IMR-90 (cell line): ENCODE measurements around the gene MMUT. TPM values are rescaled to one million over a fixed set of nuclear protein-coding genes. Genes with fewer than 3 reads are reported as not detected.
A peak's percentile ranks its signal among the peaks of the same experiment; 100 is the strongest.

Experiments
- ATAC-seq: fragments of 200-7000 bp; cut with Tn5 transposase; 2 replicates; pipeline ENCODE4 v1.9.1; 2020; ENCODE audit warnings: low read depth, mild to moderate bottlenecking, moderate library complexity
- BruUV-seq: library from RNA; stranded (reverse); fragments of 400-500 nt; replicated peaks from 2 replicates; lab custom pipeline; 2021; lab: Mats Ljungman, UMichigan
- CTCF ChIA-PET: fragments of 300-600 bp; formaldehyde crosslinking; extraction: SDS; loops from one replicate; lab custom pipeline; 2021; ENCODE audit warnings: antibody characterized with exemption; lab: Yijun Ruan, JAX
- POLR2A ChIA-PET: fragments of 300-600 bp; sonication (Branson Sonifier 250); formaldehyde crosslinking; loops from one replicate; lab custom pipeline; 2022; ENCODE audit warnings: antibody characterized with exemption; ENCODE audit not compliant: unreplicated experiment; lab: Charles Lee
- DNase-seq: peaks from one replicate; pipeline ENCODE4 v3.0.0; 2013
- H2AFZ ChIP-seq: replicated peaks from 2 replicates; pipeline ENCODE3; 2013; ENCODE audit warnings: low read length, mild to moderate bottlenecking; ENCODE audit not compliant: poor library complexity
- H2AK5ac ChIP-seq: 2 replicates; pipeline ENCODE4 v1.6.1; 2013; ENCODE audit warnings: low read depth, low read length, inconsistent platforms
- H2AK9ac ChIP-seq: replicated peaks from 2 replicates; pipeline ENCODE3; 2013; ENCODE audit warnings: mild to moderate bottlenecking, low read depth, low read length, moderate library complexity; ENCODE audit not compliant: poor library complexity
- H2BK120ac ChIP-seq: 2 replicates; pipeline ENCODE4 v1.6.1; 2013; ENCODE audit warnings: low read depth, low read length, inconsistent platforms
- H2BK15ac ChIP-seq: 3 replicates; pipeline ENCODE4 v1.6.1; 2013; ENCODE audit warnings: low read depth, low read length, inconsistent platforms
- H2BK20ac ChIP-seq: 2 replicates; pipeline ENCODE4 v1.6.1; 2013; ENCODE audit warnings: low read depth, mild to moderate bottlenecking, inconsistent platforms, low read length, moderate library complexity
- H2BK5ac ChIP-seq: 2 replicates; pipeline ENCODE4 v1.6.1; 2013; ENCODE audit warnings: mild to moderate bottlenecking, low read depth, low read length, inconsistent platforms; ENCODE audit not compliant: poor library complexity, severe bottlenecking
- H3K14ac ChIP-seq: replicated peaks from 2 replicates; pipeline ENCODE4 v1.6.1; 2013; ENCODE audit warnings: low read depth, low read length, inconsistent platforms
- H3K18ac ChIP-seq: 2 replicates; pipeline ENCODE4 v1.6.1; 2013; ENCODE audit warnings: low read depth, low read length, control low read depth
- H3K23ac ChIP-seq: 2 replicates; pipeline ENCODE4 v1.6.1; 2013; ENCODE audit warnings: low read depth, low read length, inconsistent platforms
- H3K27ac ChIP-seq: 2 replicates; pipeline ENCODE4 v1.5.1; 2013; ENCODE audit warnings: mild to moderate bottlenecking, control low read depth, low read length; ENCODE audit not compliant: insufficient read depth
- H3K27me3 ChIP-seq: 2 replicates; pipeline ENCODE4 v1.6.1; 2013; ENCODE audit warnings: low read length; ENCODE audit not compliant: control insufficient read depth, insufficient read depth
- H3K36me3 ChIP-seq: 2 replicates; pipeline ENCODE4 v1.6.1; 2013; ENCODE audit warnings: low read length, mixed read lengths; ENCODE audit not compliant: control insufficient read depth, insufficient read depth
- H3K4ac ChIP-seq: 2 replicates; pipeline ENCODE4 v1.6.1; 2013; ENCODE audit warnings: low read depth, low read length, inconsistent platforms
- H3K4me1 ChIP-seq: 2 replicates; pipeline ENCODE4 v1.6.1; 2013; ENCODE audit warnings: low read length, mixed read lengths; ENCODE audit not compliant: control insufficient read depth, insufficient read depth
- H3K4me2 ChIP-seq: 2 replicates; pipeline ENCODE4 v1.6.1; 2013; ENCODE audit warnings: low read depth, mild to moderate bottlenecking, control low read depth, low read length, moderate library complexity
- H3K4me3 ChIP-seq: 2 replicates; pipeline ENCODE4 v1.5.1; 2013; ENCODE audit warnings: low read depth, mild to moderate bottlenecking, control low read depth, low read length, moderate library complexity; ENCODE audit not compliant: insufficient read depth
- H3K56ac ChIP-seq: 2 replicates; pipeline ENCODE4 v1.6.1; 2013; ENCODE audit warnings: low read length, inconsistent platforms; ENCODE audit not compliant: insufficient read depth; ENCODE audit errors: extremely low read depth
- H3K79me1 ChIP-seq, 2 experiments: 2 replicates each; pipeline ENCODE4 v1.6.1; 2013; ENCODE audit warnings: low read length in 2 of 2, inconsistent platforms in 1 of 2, low read depth in 1 of 2
- H3K9ac ChIP-seq: 2 replicates; pipeline ENCODE4 v1.6.1; 2013; ENCODE audit warnings: low read depth, low read length, control low read depth
- H3K9me1 ChIP-seq: 2 replicates; pipeline ENCODE4 v1.6.1; 2013; ENCODE audit warnings: low read length, inconsistent platforms; ENCODE audit not compliant: insufficient read depth
- H3K9me3 ChIP-seq: 2 replicates; pipeline ENCODE4 v1.6.1; 2013; ENCODE audit warnings: low read length; ENCODE audit not compliant: control insufficient read depth, insufficient read depth
- H4K20me1 ChIP-seq: 2 replicates; pipeline ENCODE4 v1.6.1; 2013; ENCODE audit warnings: low read length, inconsistent platforms; ENCODE audit not compliant: insufficient read depth
- H4K5ac ChIP-seq: 2 replicates; pipeline ENCODE4 v1.6.1; 2013; ENCODE audit warnings: mild to moderate bottlenecking, low read depth, low read length, control low read depth
- H4K8ac ChIP-seq, 2 experiments: 2 replicates each; pipeline ENCODE4 v1.6.1; 2013; ENCODE audit warnings: low read depth in 2 of 2, low read length in 2 of 2, control low read depth in 1 of 2, inconsistent platforms in 1 of 2
- H4K91ac ChIP-seq: 2 replicates; pipeline ENCODE4 v1.6.1; 2013; ENCODE audit warnings: low read depth, low read length, inconsistent platforms; ENCODE audit not compliant: insufficient read depth
- RAD21 ChIP-seq: IDR thresholded peaks from 2 replicates; pipeline ENCODE4 v1.6.1; 2012; ENCODE audit warnings: low read length, improper control_type of control experiment
- SMC3 ChIP-seq: fragments of 150-350 bp; IDR thresholded peaks from 2 replicates; pipeline ENCODE4 v1.6.1; 2016; ENCODE audit warnings: low read depth, mild to moderate bottlenecking, antibody characterized with exemption, low read length, moderate library complexity
- WGBS, 2 experiments: methylation state at CpG; one replicate each; pipeline versions ENCODE4 v1.1.5 to v1.1.7; 2013; ENCODE audit warnings: missing lambda C conversion rate in 2 of 2; ENCODE audit not compliant: insufficient read length in 1 of 2; ENCODE audit errors: extremely low coverage in 2 of 2; 5-methylcytosine and 5-hydroxymethylcytosine counted together
- dilution Hi-C: fragments of 300-500 bp; cut with HindIII; formaldehyde crosslinking; loops from one replicate; pipeline ENCODE4 v1.14.3; 2018; ENCODE audit warnings: low sequenced_read_pairs; ENCODE audit not compliant: unreplicated experiment
- in situ Hi-C: fragments of 300-500 bp; cut with MboI; formaldehyde crosslinking; loops from 3 replicates; pipeline ENCODE4 v1.14.3; 2019; ENCODE audit warnings: low sequenced_read_pairs, inconsistent platforms, mixed read lengths
- intact Hi-C: fragments of 100-400 bp; cut with micrococcal nuclease; formaldehyde crosslinking; loops from 2 replicates; pipeline ENCODE4 v1.10.0; 2022
- polyA plus RNA-seq, 3 experiments: library from polyadenylated mRNA; depleted of rRNA; stranded (reverse); fragments of >200 nt; gene quantifications; 2 replicates each; pipeline ENCODE4 v1.2.3, GENCODE V29; 2012; ENCODE audit warnings: low replicate concordance in 1 of 3
- total RNA-seq: library from RNA; depleted of rRNA; stranded (reverse); fragments of >200 nt; gene quantifications from 2 replicates; pipeline ENCODE4 v1.2.3, GENCODE V29; 2012
- TF ChIP-seq, protein P1 (sequence below): conservative IDR thresholded peaks from 2 replicates; pipeline ENCODE4 v1.5.1; 2012; ENCODE audit warnings: mild to moderate bottlenecking, low read depth, low read length, improper control_type of control experiment
- TF ChIP-seq, protein P2 (sequence below): fragments of 150-350 bp; IDR thresholded peaks from 2 replicates; pipeline ENCODE4 v1.6.1; 2016; ENCODE audit warnings: low read depth, mild to moderate bottlenecking, low read length, moderate library complexity, borderline replicate concordance

MMUT gene
- total and polyA plus RNA-seq, 2 of the 4 experiments (the other 2 are of a cell fraction) = 10.6 to 11.7 TPM

DNA sequence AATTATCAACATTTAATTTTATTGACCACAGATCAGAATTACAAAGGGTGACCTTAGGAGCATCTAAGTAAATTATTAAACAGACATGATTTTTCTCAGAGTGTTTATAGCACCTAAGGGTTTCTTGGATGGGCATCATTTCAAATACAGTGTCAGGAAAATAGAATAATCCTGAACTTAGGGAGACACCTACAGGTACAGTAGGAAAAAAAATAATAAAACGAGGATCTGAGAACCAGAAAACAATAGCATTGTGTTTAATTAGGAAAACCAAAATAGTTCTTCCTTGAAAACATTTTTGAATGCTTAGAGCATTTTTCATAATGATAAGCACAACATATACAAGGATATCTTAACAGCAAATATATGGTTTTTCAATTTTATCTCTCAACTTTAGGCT lies 39.2 kb downstream of the MMUT start:
- Histone ChIP-seq H2AFZ (no peak overlapping the region), H4K8ac (no peak overlapping the region), H2BK5ac (no peak overlapping the region), H2AK9ac (no peak overlapping the region), H3K14ac (no peak overlapping the region), H3K4me1 (no peaks in the 10 kb centered on the region), H2BK15ac (no peak overlapping the region), H3K56ac (no peak overlapping the region), H3K9me1 (no peaks in the 10 kb centered on the region), H3K9me3 (no peaks in the 10 kb centered on the region), H3K9ac (no peak overlapping the region), H3K4me2 (no peak overlapping the region), H2BK20ac (no peak overlapping the region), H4K5ac (no peak overlapping the region), H3K79me1 (no peaks in the 10 kb centered on the region), H3K4ac (no peak overlapping the region), H2BK120ac (no peak overlapping the region), H3K18ac (no peak overlapping the region), H3K27ac (no peak overlapping the region), H3K27me3 (no peaks in the 10 kb centered on the region), H2AK5ac (no peak overlapping the region), H3K36me3 (no peaks in the 10 kb centered on the region), H3K4me3 (no peak overlapping the region), H4K20me1 (no peaks in the 10 kb centered on the region), H4K91ac (no peak overlapping the region), H3K23ac (no peak overlapping the region)
- ChIA-PET POLR2A (no interaction called here), CTCF (no interaction called here)
- dilution Hi-C loops (no loop called here), intact Hi-C loops (no loop called here), in situ Hi-C loops (loop anchor here (25.0 kb wide), 1 partner anchor 662 kb away; no protein-coding TSS in a partner anchor)
- no TSS peak for BruUV-seq
- WGBS, 2 experiments = no CpG with 5 or more reads among the region's 1 CpG
- no peak for DNase-seq
- ATAC-seq = no peak
- peak; percentile 20; the same call in 1 of the 2 replicates for TF ChIP-seq RAD21
- TF ChIP-seq, protein P1, sequence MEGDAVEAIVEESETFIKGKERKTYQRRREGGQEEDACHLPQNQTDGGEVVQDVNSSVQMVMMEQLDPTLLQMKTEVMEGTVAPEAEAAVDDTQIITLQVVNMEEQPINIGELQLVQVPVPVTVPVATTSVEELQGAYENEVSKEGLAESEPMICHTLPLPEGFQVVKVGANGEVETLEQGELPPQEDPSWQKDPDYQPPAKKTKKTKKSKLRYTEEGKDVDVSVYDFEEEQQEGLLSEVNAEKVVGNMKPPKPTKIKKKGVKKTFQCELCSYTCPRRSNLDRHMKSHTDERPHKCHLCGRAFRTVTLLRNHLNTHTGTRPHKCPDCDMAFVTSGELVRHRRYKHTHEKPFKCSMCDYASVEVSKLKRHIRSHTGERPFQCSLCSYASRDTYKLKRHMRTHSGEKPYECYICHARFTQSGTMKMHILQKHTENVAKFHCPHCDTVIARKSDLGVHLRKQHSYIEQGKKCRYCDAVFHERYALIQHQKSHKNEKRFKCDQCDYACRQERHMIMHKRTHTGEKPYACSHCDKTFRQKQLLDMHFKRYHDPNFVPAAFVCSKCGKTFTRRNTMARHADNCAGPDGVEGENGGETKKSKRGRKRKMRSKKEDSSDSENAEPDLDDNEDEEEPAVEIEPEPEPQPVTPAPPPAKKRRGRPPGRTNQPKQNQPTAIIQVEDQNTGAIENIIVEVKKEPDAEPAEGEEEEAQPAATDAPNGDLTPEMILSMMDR = peak; percentile 19; the same call in 1 of the 2 replicates
- TF ChIP-seq, protein P2, sequence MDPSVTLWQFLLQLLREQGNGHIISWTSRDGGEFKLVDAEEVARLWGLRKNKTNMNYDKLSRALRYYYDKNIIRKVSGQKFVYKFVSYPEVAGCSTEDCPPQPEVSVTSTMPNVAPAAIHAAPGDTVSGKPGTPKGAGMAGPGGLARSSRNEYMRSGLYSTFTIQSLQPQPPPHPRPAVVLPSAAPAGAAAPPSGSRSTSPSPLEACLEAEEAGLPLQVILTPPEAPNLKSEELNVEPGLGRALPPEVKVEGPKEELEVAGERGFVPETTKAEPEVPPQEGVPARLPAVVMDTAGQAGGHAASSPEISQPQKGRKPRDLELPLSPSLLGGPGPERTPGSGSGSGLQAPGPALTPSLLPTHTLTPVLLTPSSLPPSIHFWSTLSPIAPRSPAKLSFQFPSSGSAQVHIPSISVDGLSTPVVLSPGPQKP = no peak
- TF ChIP-seq SMC3 = no peak
